Immature natural killer cell (primary cell): Measurements from ENCODE around the gene OPN1MW3. TPM values are rescaled to one million over a fixed set of nuclear protein-coding genes. Genes with fewer than 3 reads are reported as not detected.
A peak's percentile ranks its signal among the peaks of the same experiment; 100 is the strongest.

Experiments used
- DNase-seq, 3 donors: peaks; one replicate each; pipeline ENCODE4 v3.0.0; 2022; ENCODE audit warnings: mixed read lengths in 1 of 3
- H3K27ac Mint-ChIP-seq, 6 donors: one replicate each; pipeline ENCODE4 v1.8.0; 2020; ENCODE audit warnings: mixed read lengths in 6 of 6, mild to moderate bottlenecking in 5 of 6, inconsistent platforms in 4 of 6, moderate library complexity in 3 of 6
- H3K27me3 Mint-ChIP-seq, 3 donors: one replicate each; pipeline ENCODE4 v1.8.0; 2020 to 2021; ENCODE audit warnings: low read depth in 3 of 3, mild to moderate bottlenecking in 3 of 3, mixed read lengths in 3 of 3, moderate library complexity in 3 of 3, inconsistent platforms in 1 of 3
- H3K36me3 Mint-ChIP-seq, 3 donors: one replicate each; pipeline ENCODE4 v1.8.0; 2020; ENCODE audit warnings: mixed read lengths in 3 of 3, inconsistent platforms in 2 of 3, mild to moderate bottlenecking in 2 of 3
- H3K4me1 Mint-ChIP-seq, 2 donors: one replicate each; pipeline ENCODE4 v1.8.0; 2020; ENCODE audit warnings: inconsistent platforms in 2 of 2, mild to moderate bottlenecking in 2 of 2, mixed read lengths in 2 of 2, moderate library complexity in 1 of 2
- H3K4me3 Mint-ChIP-seq, 5 donors: one replicate each; pipeline ENCODE4 v1.8.0; 2020; ENCODE audit warnings: mild to moderate bottlenecking in 5 of 5, mixed read lengths in 5 of 5, inconsistent platforms in 3 of 5, moderate library complexity in 3 of 5
- H3K9me3 Mint-ChIP-seq, 6 donors: one replicate each; pipeline ENCODE4 v1.8.0; 2020; ENCODE audit warnings: mild to moderate bottlenecking in 6 of 6, mixed read lengths in 6 of 6, inconsistent platforms in 4 of 6, moderate library complexity in 3 of 6
- polyA plus RNA-seq, 3 donors: library from polyadenylated mRNA; unstranded; fragments of 300-500 nt; fragmentation: Illumina TruSeq; gene quantifications; one replicate each; pipeline ENCODE4 v1.2.3, GENCODE V29; 2021

The OPN1MW3 gene
- polyA plus RNA-seq, 3 donors from 2014 or later, result 0.16 to 0.19 TPM; not detected in 1

- H3K4me1 Mint-ChIP-seq, result peaks cover 52 to 56% of the 10 kb centered on the region in 2 donors
- peak overlapping the region in 5 of 6 donors; percentile 80 to 97 (median 89) for H3K27ac Mint-ChIP-seq
Measured at GRCh38 chrX:154307202-154307601, 49.8 kb downstream of the OPN1MW3 start.

DNA sequence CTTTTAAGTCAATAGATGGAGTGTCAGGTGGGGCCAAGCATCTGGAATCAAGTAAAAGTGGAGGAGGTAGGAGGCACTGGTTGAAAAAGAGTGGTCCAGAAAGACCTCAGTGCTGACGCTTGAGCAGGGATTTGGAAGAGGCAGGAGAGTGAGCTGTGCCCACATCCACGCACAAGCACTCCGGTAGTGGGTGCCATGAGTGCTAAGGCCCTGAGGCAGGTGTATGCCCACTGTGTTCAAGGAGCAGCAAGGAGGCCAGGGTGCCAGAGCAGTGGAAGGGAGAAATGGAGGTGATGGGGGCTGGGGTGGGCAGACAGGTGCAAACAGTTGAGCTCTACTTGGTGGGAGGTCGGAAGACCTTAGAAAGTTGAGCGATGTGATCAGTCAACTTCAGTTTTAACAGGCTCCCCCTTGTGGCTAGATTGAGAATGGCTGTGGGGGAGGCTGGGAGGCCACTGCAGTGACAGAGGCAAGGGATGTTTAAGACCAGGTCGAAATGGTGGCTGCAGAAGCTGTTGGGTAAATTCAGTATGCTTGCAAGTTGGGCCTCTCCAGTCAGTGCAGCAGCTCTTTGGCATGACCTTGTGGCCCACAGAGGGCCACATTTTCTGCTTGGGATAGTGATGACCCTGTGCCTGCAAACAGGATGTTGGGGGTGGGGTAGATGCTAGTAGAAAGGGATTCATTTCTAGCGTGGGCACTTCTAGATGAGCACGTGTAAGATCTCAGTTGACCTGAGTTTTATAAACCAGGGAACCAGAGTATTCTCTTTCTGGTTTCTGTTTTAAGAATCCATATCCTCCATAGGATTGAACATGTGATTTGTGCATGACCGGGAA, 50.9 kb downstream of the OPN1MW3 start:
- Mint-ChIP-seq H3K4me3 (peak overlapping the region; percentile 28 to 71 (median 54)), H3K27ac (peak overlapping the region; percentile 71 to 97 (median 87)), H3K27me3 (peaks cover 0 to 13% (median 5%) of the 10 kb centered on the region in 3 donors), H3K4me1 (peaks cover 63 to 67% of the 10 kb centered on the region in 2 donors), H3K9me3 (no peaks in the 10 kb centered on the region), H3K36me3 (no peaks in the 10 kb centered on the region)
- peak; percentile 78 to 84 (median 79) for DNase-seq

More at GRCh38 chrX:154307202-154307601, 49.8 kb downstream of the OPN1MW3 start:
- Mint-ChIP-seq H3K27me3 (peaks cover 0 to 10% (median 5%) of the 10 kb centered on the region in 3 donors), H3K4me3 (peak overlapping the region in 4 of 5 donors; percentile 15 to 71 (median 41)), H3K9me3 (no peaks in the 10 kb centered on the region), H3K36me3 (no peaks in the 10 kb centered on the region)
- DNase-seq, result no peak

GRCh38 chrX:154309041-154309775, 51.8 kb downstream of the OPN1MW3 start:
- Mint-ChIP-seq H3K9me3 (no peaks in the 10 kb centered on the region), H3K36me3 (no peaks in the 10 kb centered on the region), H3K4me3 (no peak overlapping the region), H3K27me3 (peaks cover 0 to 11% (median 5%) of the 10 kb centered on the region in 3 donors), H3K27ac (peak overlapping the region in 5 of 6 donors; percentile 54 to 97 (median 89)), H3K4me1 (peaks cover 66 to 71% of the 10 kb centered on the region in 2 donors)
- no peak for DNase-seq

GRCh38 chrX:154310616-154311536, 53.5 kb downstream of the OPN1MW3 start:
- Mint-ChIP-seq H3K9me3 (no peaks in the 10 kb centered on the region), H3K36me3 (no peaks in the 10 kb centered on the region), H3K27ac (peak overlapping the region in 4 of 6 donors; percentile 32 to 88 (median 60)), H3K4me3 (no peak overlapping the region), H3K27me3 (peaks cover 0 to 13% (median 5%) of the 10 kb centered on the region in 3 donors), H3K4me1 (peaks cover 65% of the 10 kb centered on the region in 2 donors)
- DNase-seq, result no peak

DNA sequence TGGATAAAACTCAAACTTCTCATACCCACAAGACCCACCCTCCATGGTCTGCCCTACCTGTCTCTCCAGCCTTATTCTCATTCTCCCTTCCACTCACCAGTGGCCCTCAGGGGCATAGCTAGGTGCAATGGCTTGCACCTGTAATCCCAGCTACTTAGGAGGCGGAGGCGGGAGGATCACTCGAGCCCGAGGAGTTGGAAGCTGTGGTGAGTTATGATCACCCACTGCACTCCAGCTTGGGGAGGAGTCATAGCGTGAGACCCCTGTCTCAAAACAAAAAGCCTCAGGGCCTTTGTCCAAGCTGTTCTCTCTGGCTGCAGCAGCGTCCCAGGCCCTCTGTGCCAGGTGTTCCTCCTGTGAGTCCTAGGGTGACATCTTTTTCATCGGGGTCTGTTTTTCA, 54.7 kb downstream of the OPN1MW3 start:
- Mint-ChIP-seq H3K27me3 (peaks cover 0 to 13% (median 8%) of the 10 kb centered on the region in 3 donors), H3K4me1 (peaks cover 62 to 65% of the 10 kb centered on the region in 2 donors), H3K4me3 (peak overlapping the region in 2 of 5 donors; percentile 10 to 39), H3K36me3 (no peaks in the 10 kb centered on the region), H3K27ac (peak overlapping the region; percentile 36 to 94 (median 88)), H3K9me3 (no peaks in the 10 kb centered on the region)
- DNase-seq, result no peak

- Mint-ChIP-seq H3K27me3 (peaks cover 0 to 8% (median 4%) of the 10 kb centered on the region in 3 donors), H3K27ac (peak overlapping the region; percentile 81 to 94 (median 92)), H3K4me3 (peak overlapping the region; percentile 19 to 66 (median 46)), H3K36me3 (no peaks in the 10 kb centered on the region), H3K4me1 (peaks cover 59 to 62% of the 10 kb centered on the region in 2 donors), H3K9me3 (no peaks in the 10 kb centered on the region)
- peak; percentile 28 to 47 (median 44) for DNase-seq
Measured at GRCh38 chrX:154313147-154313546, 55.8 kb downstream of the OPN1MW3 start.

DNA sequence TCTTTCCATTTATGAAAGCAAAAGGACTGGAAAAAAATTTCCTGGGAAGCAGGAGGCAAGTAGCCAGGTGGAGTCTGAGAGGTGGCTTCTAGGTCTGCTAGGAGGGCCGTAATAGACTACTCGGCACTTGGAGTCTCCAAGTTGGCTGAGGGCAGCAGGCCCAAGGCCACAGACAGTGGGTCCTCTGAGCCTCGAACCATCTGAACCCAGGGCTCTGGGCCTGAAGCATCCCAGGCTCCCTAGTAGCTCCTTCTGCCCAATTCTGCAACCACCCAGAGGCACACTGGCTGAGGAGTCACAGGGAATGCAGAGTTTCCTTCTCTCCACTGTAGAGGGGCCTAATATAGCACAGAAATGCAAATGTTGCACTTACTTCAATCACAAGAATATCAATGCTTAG, 58.0 kb downstream of the OPN1MW3 start:
- Mint-ChIP-seq H3K4me3 (no peak overlapping the region), H3K9me3 (no peaks in the 10 kb centered on the region), H3K27ac (peak overlapping the region in 2 of 6 donors; percentile 24 to 58), H3K36me3 (peaks cover 0 to 4% (median 0%) of the 10 kb centered on the region in 3 donors), H3K4me1 (peaks cover 43 to 49% of the 10 kb centered on the region in 2 donors), H3K27me3 (peaks cover 2 to 10% (median 5%) of the 10 kb centered on the region in 3 donors)
- DNase-seq, result no peak

- H3K4me3 Mint-ChIP-seq, result peak overlapping the region in 1 of 5 donors; percentile 12
- H3K4me1 Mint-ChIP-seq, result peaks cover 23 to 32% of the 10 kb centered on the region in 2 donors
- DNase-seq, result no peak
- H3K9me3 Mint-ChIP-seq, result no peaks in the 10 kb centered on the region
- peaks cover 0 to 4% (median 0%) of the 10 kb centered on the region in 3 donors for H3K36me3 Mint-ChIP-seq
- H3K27ac Mint-ChIP-seq, result peak overlapping the region in 3 of 6 donors; percentile 64 to 73 (median 70)
- H3K27me3 Mint-ChIP-seq, result peaks cover 2 to 9% (median 6%) of the 10 kb centered on the region in 3 donors
Measured at GRCh38 chrX:154317391-154317995, 60.1 kb downstream of the OPN1MW3 start.

- Mint-ChIP-seq H3K27ac (peak overlapping the region in 2 of 6 donors; percentile 1 to 41), H3K4me3 (no peak overlapping the region), H3K4me1 (peaks cover 16% of the 10 kb centered on the region in 2 donors), H3K9me3 (no peaks in the 10 kb centered on the region), H3K36me3 (peaks cover 0 to 4% (median 0%) of the 10 kb centered on the region in 3 donors), H3K27me3 (peaks cover 2 to 10% (median 8%) of the 10 kb centered on the region in 3 donors)
- no peak for DNase-seq
Measured at GRCh38 chrX:154320406-154320805, 63.0 kb downstream of the OPN1MW3 start.

Other genes starting within 250 kb of the OPN1MW3 start
- 10 to 100 TPM; 39.0 to 81.9 (median 46.6) TPM for gene IRAK1, start 237.7 kb upstream of the OPN1MW3 start, polyA plus RNA-seq
- 10 to 100 TPM; 11.4 to 31.5 (median 18.3) TPM for gene MECP2, start 159.9 kb upstream of the OPN1MW3 start, polyA plus RNA-seq
- not detected for gene OPN1LW, start 113.3 kb upstream of the OPN1MW3 start, polyA plus RNA-seq
- not detected for gene OPN1MW, start 75.0 kb upstream of the OPN1MW3 start, polyA plus RNA-seq
- gene OPN1MW2, start 37.8 kb upstream of the OPN1MW3 start, polyA plus RNA-seq, result not detected
- under 1 TPM in 1 of 3 donors, not detected in 2; 0.46 TPM for gene TEX28, start 37.5 kb downstream of the OPN1MW3 start, polyA plus RNA-seq
- gene TKTL1, start 38.2 kb downstream of the OPN1MW3 start, polyA plus RNA-seq, result 100 to 1,000 TPM in 1 of 3 donors, 10 to 100 TPM in 2; 58.7 to 282 (median 69.8) TPM
- gene FLNA, start 117.1 kb downstream of the OPN1MW3 start, polyA plus RNA-seq, result 1,000 to 10,000 TPM in 1 of 3 donors, 100 to 1,000 TPM in 2; 135 to 1,231 (median 241) TPM
- gene EMD, start 121.7 kb downstream of the OPN1MW3 start, polyA plus RNA-seq, result 10 to 100 TPM; 27.2 to 31.2 (median 28.9) TPM
- 1,000 to 10,000 TPM; 2,085 to 3,021 (median 2,819) TPM for gene RPL10, start 140.8 kb downstream of the OPN1MW3 start, polyA plus RNA-seq
- gene DNASE1L1, start 151.7 kb downstream of the OPN1MW3 start, polyA plus RNA-seq, result 10 to 100 TPM; 14.1 to 21.1 (median 17.8) TPM
- gene TAFAZZIN, start 154.0 kb downstream of the OPN1MW3 start, polyA plus RNA-seq, result 10 to 100 TPM; 24.9 to 39.2 (median 32.4) TPM
- 100 to 1,000 TPM in 2 of 3 donors, 10 to 100 TPM in 1; 98.3 to 193 (median 154) TPM for gene ATP6AP1, start 171.1 kb downstream of the OPN1MW3 start, polyA plus RNA-seq
- gene GDI1, start 179.6 kb downstream of the OPN1MW3 start, polyA plus RNA-seq, result 10 to 100 TPM; 20.9 to 37.8 (median 29.2) TPM
- 10 to 100 TPM; 45.2 to 63.3 (median 53.3) TPM for gene FAM50A, start 186.6 kb downstream of the OPN1MW3 start, polyA plus RNA-seq
- 1 to 10 TPM in 1 of 3 donors, under 1 TPM in 1, not detected in 1; 0.20 to 1.4 TPM for gene PLXNA3, start 200.7 kb downstream of the OPN1MW3 start, polyA plus RNA-seq
- 10 to 100 TPM; 30.5 to 65.0 (median 52.4) TPM for gene LAGE3, start 221.7 kb downstream of the OPN1MW3 start, polyA plus RNA-seq
- gene UBL4A, start 229.0 kb downstream of the OPN1MW3 start, polyA plus RNA-seq, result 10 to 100 TPM; 56.3 to 68.9 (median 61.2) TPM
- 100 to 1,000 TPM in 1 of 3 donors, 10 to 100 TPM in 2; 53.1 to 110 (median 91.1) TPM for gene SLC10A3, start 233.0 kb downstream of the OPN1MW3 start, polyA plus RNA-seq